Measurements from ENCODE around the gene NDUFV3.

- TF ChIP-seq YY1 (IDR thresholded peaks at IDR 0.05; ENCODE audit: insufficient read depth, insufficient read length) (no peak), ZNF274 (IDR thresholded peaks at IDR 0.05; ENCODE audit: low read depth, low read length) (no peak)
Observed at GRCh38 chr21:42925114-42925926, 32.2 kb downstream of the NDUFV3 start, which contains the start of gene ERVH48-1.
